A549 (cell line): Measurements from ENCODE around the gene SCRN1.
A peak's percentile ranks its signal among the peaks of the same experiment; 100 is the strongest.

Experiments used
- CBX2 ChIP-seq: fragments of 200-600 bp; sonication (generic); IDR thresholded peaks from 2 replicates; pipeline ENCODE4 v1.6.1; 2016; ENCODE audit warnings: low read depth, mild to moderate bottlenecking, borderline replicate concordance
- CTCF ChIP-seq: fragments of >200 bp; sonication (Bioruptor Twin); formaldehyde crosslinking; IDR thresholded peaks from 3 replicates; pipeline ENCODE4 v1.5.1; 2016
- HOXB5 ChIP-seq: fragments of 250-450 bp; sonication (Bioruptor Pico); IDR thresholded peaks from 2 replicates; pipeline ENCODE4 v1.5.0; 2020; ENCODE audit warnings: mild to moderate bottlenecking, moderate library complexity
- MYC ChIP-seq: IDR thresholded peaks from 2 replicates; pipeline ENCODE4 v1.6.1; 2012; ENCODE audit warnings: mild to moderate bottlenecking, inconsistent platforms, low read length, improper control_type of control experiment, borderline replicate concordance
- POLR2AphosphoS2 ChIP-seq: conservative IDR thresholded peaks from 2 replicates; pipeline ENCODE4 v1.6.1; 2012; ENCODE audit warnings: low read length, improper control_type of control experiment, inconsistent platforms
- RCOR1 ChIP-seq: fragments of 150-350 bp; IDR thresholded peaks from 2 replicates; pipeline ENCODE4 v1.6.1; 2014; ENCODE audit warnings: antibody characterized with exemption, low read length, low read depth
- REST ChIP-seq: fragments of 200-600 bp; sonication (generic); IDR thresholded peaks from 2 replicates; pipeline ENCODE4 v1.6.1; 2016; ENCODE audit warnings: antibody characterized with exemption, mild to moderate bottlenecking, moderate library complexity
- RNF2 ChIP-seq: fragments of 200-600 bp; sonication (generic); IDR thresholded peaks from 2 replicates; pipeline ENCODE4 v1.6.1; 2016; ENCODE audit warnings: low read depth, mild to moderate bottlenecking, antibody characterized with exemption, moderate library complexity, borderline replicate concordance

GRCh38 chr7:29987811-29988317 is 1.7 kb downstream of the SCRN1 start:
- TF ChIP-seq CTCF (no peak), RNF2 (no peak), RCOR1 (no peak), HOXB5 (no peak), REST (no peak), POLR2AphosphoS2 (no peak), MYC (peak; percentile 72; the same call in 1 of the 2 replicates), CBX2 (no peak)
